DOHH2 (cell line): ENCODE measurements around the gene SMC3.

Experiments
- CTCF ChIP-seq: fragments of 200-600 bp; sonication (generic); IDR thresholded peaks from one replicate; pipeline ENCODE4 v1.5.1; 2014; ENCODE audit warnings: antibody characterized with exemption, mild to moderate bottlenecking, low read depth, low read length; ENCODE audit not compliant: poor library complexity, severe bottlenecking
- EZH2phosphoT487 ChIP-seq: fragments of 200-600 bp; sonication (generic); IDR thresholded peaks from 2 replicates; pipeline ENCODE4 v1.6.1; 2017; ENCODE audit warnings: borderline replicate concordance, mild to moderate bottlenecking, antibody characterized with exemption, low read length, moderate library complexity, mixed read lengths

DNA sequence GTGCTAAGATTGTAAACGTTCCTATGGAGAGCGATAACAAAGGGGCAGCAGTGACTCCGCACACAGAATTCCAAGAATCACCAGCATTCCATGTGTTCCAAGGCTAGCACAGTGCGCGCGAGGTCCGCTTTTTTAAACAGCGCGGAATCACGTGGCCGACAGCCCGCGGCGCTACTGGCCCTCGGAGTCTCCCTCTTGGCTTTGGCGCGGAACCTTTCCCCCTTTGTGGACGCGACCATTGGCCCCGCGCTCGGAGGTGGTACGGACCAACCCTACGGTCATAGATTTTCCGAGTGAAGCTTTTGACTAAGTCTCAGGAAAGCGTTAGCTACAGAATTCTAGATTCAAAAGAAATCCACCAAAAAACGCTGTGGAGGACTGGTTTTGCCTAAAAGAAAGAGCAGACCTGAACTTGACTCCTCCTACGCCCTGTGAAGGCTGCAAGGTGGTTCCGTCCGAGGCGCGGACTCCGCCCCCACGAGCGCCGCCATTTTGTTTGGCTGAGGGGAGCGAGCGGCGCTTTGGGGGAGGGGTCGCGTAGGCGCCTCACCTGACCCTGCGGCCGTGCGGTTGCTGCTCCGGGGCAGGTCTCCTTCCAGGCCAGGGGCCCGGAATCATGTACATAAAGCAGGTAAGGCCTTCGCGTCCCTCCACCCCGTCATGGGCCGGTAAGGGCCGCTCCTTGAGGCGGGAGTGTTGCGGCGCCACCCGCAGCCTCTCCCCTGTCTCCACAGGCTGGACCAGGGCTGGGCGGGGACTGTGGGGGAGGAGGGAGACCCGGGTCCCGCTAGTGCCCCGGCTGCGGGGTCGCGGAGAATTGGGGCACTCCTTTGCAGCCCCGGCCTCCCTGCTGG is at the start of gene SMC3:
- TF ChIP-seq CTCF (no peak), EZH2phosphoT487 (no peak)
